Osteoblast (primary cell): ENCODE measurements around the gene NR1I2. TPM values are rescaled to one million over a fixed set of nuclear protein-coding genes. Genes with fewer than 3 reads are reported as not detected.

ENCODE experiments used
- DNase-seq: peaks from one replicate; pipeline ENCODE4 v3.0.0; 2011; ENCODE audit warnings: low spot score, mixed read lengths; ENCODE audit not compliant: insufficient read length; ENCODE audit errors: missing footprints
- H2AFZ ChIP-seq: 2 replicates; pipeline ENCODE4 v1.6.0; 2011; ENCODE audit warnings: mild to moderate bottlenecking, low read length
- H3K27ac ChIP-seq: 2 replicates; pipeline ENCODE4 v1.5.1; 2011; ENCODE audit warnings: mild to moderate bottlenecking, low read depth, low read length, moderate library complexity
- H3K27me3 ChIP-seq: 2 replicates; pipeline ENCODE4 v1.6.0; 2012; ENCODE audit warnings: mild to moderate bottlenecking, control low read depth, inconsistent platforms, low read length, moderate library complexity; ENCODE audit not compliant: insufficient read depth
- H3K36me3 ChIP-seq: 2 replicates; pipeline ENCODE4 v1.5.1; 2011; ENCODE audit warnings: mild to moderate bottlenecking, low read length, control low read depth, moderate library complexity; ENCODE audit not compliant: insufficient read depth
- H3K4me1 ChIP-seq: 2 replicates; pipeline ENCODE4 v1.5.1; 2011; ENCODE audit warnings: mild to moderate bottlenecking, low read length, control low read depth, moderate library complexity; ENCODE audit not compliant: insufficient read depth
- H3K4me2 ChIP-seq: 2 replicates; pipeline ENCODE4 v1.6.0; 2011; ENCODE audit warnings: mild to moderate bottlenecking, low read length; ENCODE audit not compliant: insufficient read depth
- H3K4me3 ChIP-seq: fragments of 200-600 bp; sonication (generic); 3 replicates; pipeline ENCODE4 v1.5.1; 2012; ENCODE audit warnings: mild to moderate bottlenecking, low read length, inconsistent platforms; ENCODE audit not compliant: insufficient read depth
- H3K79me2 ChIP-seq: 2 replicates; pipeline ENCODE4 v1.6.0; 2012; ENCODE audit warnings: mild to moderate bottlenecking, low read length, control low read depth, inconsistent platforms; ENCODE audit not compliant: insufficient read depth
- H3K9me3 ChIP-seq: 2 replicates; pipeline ENCODE4 v1.5.1; 2011; ENCODE audit warnings: low read depth, low read length, control low read depth
- H4K20me1 ChIP-seq: 2 replicates; pipeline ENCODE4 v1.6.0; 2012; ENCODE audit warnings: mild to moderate bottlenecking, low read length, control low read depth; ENCODE audit not compliant: insufficient read depth
- CTCF ChIP-seq: IDR thresholded peaks from 2 replicates; pipeline ENCODE4 v1.5.1; 2011; ENCODE audit warnings: mild to moderate bottlenecking, low read depth, low read length, moderate library complexity; ENCODE audit errors: extremely low read depth
- total RNA-seq: library from RNA; depleted of rRNA; stranded (reverse); fragments of >200 nt; gene quantifications from 2 replicates; pipeline ENCODE4 v1.2.3, GENCODE V29; 2012

NR1I2 gene
- total RNA-seq, 1 donor = 0.36 TPM

- H3K4me2 ChIP-seq = no peak overlapping the region
- H3K79me2 ChIP-seq = no peaks in the 10 kb centered on the region
- H4K20me1 ChIP-seq = no peaks in the 10 kb centered on the region
- no peak for TF ChIP-seq CTCF
- no peak for DNase-seq
- no peak overlapping the region for H2AFZ ChIP-seq
- H3K9me3 ChIP-seq = no peaks in the 10 kb centered on the region
- peaks cover 4% of the 10 kb centered on the region for H3K4me1 ChIP-seq
- no peak overlapping the region for H3K27ac ChIP-seq
- H3K36me3 ChIP-seq = no peaks in the 10 kb centered on the region
- H3K4me3 ChIP-seq = no peak overlapping the region
- peaks cover 7% of the 10 kb centered on the region for H3K27me3 ChIP-seq
Observed at GRCh38 chr3:119792270-119792669, 10.4 kb downstream of the NR1I2 start.

GRCh38 chr3:119794401-119794800 is 12.5 kb downstream of the NR1I2 start:
- DNase-seq = no peak
- Histone ChIP-seq H3K36me3 (no peaks in the 10 kb centered on the region), H2AFZ (no peak overlapping the region), H3K79me2 (no peaks in the 10 kb centered on the region), H3K4me3 (no peak overlapping the region), H4K20me1 (no peaks in the 10 kb centered on the region), H3K4me2 (no peak overlapping the region), H3K27me3 (peaks cover 7% of the 10 kb centered on the region), H3K9me3 (no peaks in the 10 kb centered on the region), H3K27ac (no peak overlapping the region), H3K4me1 (peaks cover 4% of the 10 kb centered on the region)
- no peak for TF ChIP-seq CTCF

GRCh38 chr3:119794971-119795612 is 13.2 kb downstream of the NR1I2 start:
- peak; percentile 51 for DNase-seq
- peaks cover 4% of the 10 kb centered on the region for H3K4me1 ChIP-seq
- H3K27ac ChIP-seq = no peak overlapping the region
- no peak for TF ChIP-seq CTCF
- no peaks in the 10 kb centered on the region for H3K79me2 ChIP-seq
- no peak overlapping the region for H3K4me2 ChIP-seq
- peak overlapping the region; percentile 23 for H2AFZ ChIP-seq
- H4K20me1 ChIP-seq = no peaks in the 10 kb centered on the region
- no peak overlapping the region for H3K4me3 ChIP-seq
- H3K9me3 ChIP-seq = no peaks in the 10 kb centered on the region
- H3K27me3 ChIP-seq = peaks cover 7% of the 10 kb centered on the region
- H3K36me3 ChIP-seq = no peaks in the 10 kb centered on the region

- H3K27me3 ChIP-seq = peaks cover 12% of the 10 kb centered on the region
- H4K20me1 ChIP-seq = no peaks in the 10 kb centered on the region
- H3K4me2 ChIP-seq = no peak overlapping the region
- no peak overlapping the region for H3K27ac ChIP-seq
- H3K4me1 ChIP-seq = peaks cover 4% of the 10 kb centered on the region
- DNase-seq = no peak
- no peaks in the 10 kb centered on the region for H3K79me2 ChIP-seq
- H3K4me3 ChIP-seq = no peak overlapping the region
- H3K36me3 ChIP-seq = no peaks in the 10 kb centered on the region
- TF ChIP-seq CTCF = no peak
- no peak overlapping the region for H2AFZ ChIP-seq
- no peaks in the 10 kb centered on the region for H3K9me3 ChIP-seq
Observed at GRCh38 chr3:119795849-119796248, 13.9 kb downstream of the NR1I2 start.
